Measurements from ENCODE around the gene SLC15A1.

SLC15A1 gene

DNA sequence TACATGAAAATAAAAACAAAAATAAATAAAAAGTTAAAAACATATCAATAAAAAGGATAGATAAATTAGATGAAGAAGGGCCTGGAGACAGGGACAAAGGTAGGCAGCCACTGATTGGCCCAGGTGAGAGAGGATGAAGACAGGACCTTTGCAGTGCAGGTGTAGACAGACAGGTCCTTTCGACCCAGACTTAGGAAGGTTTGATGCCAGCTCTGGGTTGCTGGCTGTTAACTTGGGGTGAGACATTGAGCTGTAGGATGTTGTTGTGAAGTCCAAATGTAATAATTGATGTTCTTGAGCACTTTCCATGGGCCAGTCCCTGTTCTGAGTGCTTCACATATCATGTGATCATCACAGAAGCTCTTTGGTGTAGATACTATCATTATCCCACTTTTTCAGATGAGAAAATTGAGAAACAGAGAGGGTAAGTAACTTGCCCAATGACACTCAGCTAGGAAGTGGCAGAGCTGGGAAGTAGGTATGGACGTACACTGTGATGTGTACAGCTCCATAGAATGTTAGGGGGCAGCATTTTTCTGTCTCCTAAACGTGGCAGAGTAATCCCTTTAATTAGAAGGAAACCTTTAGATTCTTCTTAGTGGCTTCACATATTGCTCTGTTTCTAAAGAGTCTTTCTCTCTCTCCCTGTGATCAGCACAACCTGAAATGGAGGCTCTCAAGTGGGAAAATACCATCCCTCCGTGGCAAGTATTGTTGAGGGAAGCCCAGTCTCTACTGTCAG, 99.6 kb downstream of the SLC15A1 start:
- Histone ChIP-seq H3K9ac (ENCODE audit: low read depth in 1 of 2, low read length in 2 of 2) (peak overlapping the region; percentile 8 to 28), H3K27ac (ENCODE audit: low read depth, low read length) (no peak overlapping the region), H3K4me3 (ENCODE audit: low read depth in 1 of 2, low read length in 2 of 2) (no peak overlapping the region)

DNA sequence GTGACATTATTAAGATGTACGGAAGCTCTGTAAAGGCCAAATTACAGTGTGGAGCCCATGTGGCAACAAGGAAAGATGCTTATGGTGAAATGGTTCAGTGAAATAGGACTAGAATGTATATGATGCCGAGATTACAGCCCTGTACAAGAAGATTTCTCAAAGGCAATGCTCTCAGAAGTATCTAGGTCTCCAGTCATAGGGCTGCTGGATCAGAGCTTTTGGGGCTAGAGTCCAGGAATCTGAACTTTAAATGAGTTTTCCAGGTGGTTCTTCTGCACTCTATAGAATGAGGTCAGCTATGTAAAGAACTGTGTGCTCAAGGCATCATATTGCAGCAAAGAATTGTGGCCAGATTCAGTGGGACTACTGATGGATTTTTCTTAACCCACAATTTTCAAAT, 100.2 kb downstream of the SLC15A1 start:
- Histone ChIP-seq H3K27me3 (ENCODE audit: control insufficient read depth in 1 of 2, insufficient read depth in 2 of 2, low read length in 2 of 2) (no peaks in the 10 kb centered on the region), H3K36me3 (ENCODE audit: control insufficient read depth in 1 of 2, insufficient read depth in 2 of 2, low read length in 2 of 2) (no peaks in the 10 kb centered on the region), H3K4me3 (ENCODE audit: low read depth in 1 of 2, low read length in 2 of 2) (no peak overlapping the region), H3K9me3 (ENCODE audit: control insufficient read depth in 1 of 2, low read length in 2 of 2) (no peaks in the 10 kb centered on the region), H3K9ac (ENCODE audit: low read depth in 1 of 2, low read length in 2 of 2) (no peak overlapping the region), H3K27ac (ENCODE audit: low read depth, low read length) (no peak overlapping the region), H3K4me1 (ENCODE audit: control insufficient read depth in 1 of 2, insufficient read depth in 2 of 2, low read length in 2 of 2) (peaks cover 50 to 52% of the 10 kb centered on the region in 2 donors)

More for the DNA sequence above, 99.6 kb downstream of the SLC15A1 start:
- H3K9me3 ChIP-seq (ENCODE audit: control insufficient read depth in 1 of 2, low read length in 2 of 2), result no peaks in the 10 kb centered on the region
- H3K4me1 ChIP-seq (ENCODE audit: control insufficient read depth in 1 of 2, insufficient read depth in 2 of 2, low read length in 2 of 2), result peaks cover 46% of the 10 kb centered on the region in 2 donors
- no peaks in the 10 kb centered on the region for H3K27me3 ChIP-seq (ENCODE audit: control insufficient read depth in 1 of 2, insufficient read depth in 2 of 2, low read length in 2 of 2)
- H3K36me3 ChIP-seq (ENCODE audit: control insufficient read depth in 1 of 2, insufficient read depth in 2 of 2, low read length in 2 of 2), result no peaks in the 10 kb centered on the region

DNA sequence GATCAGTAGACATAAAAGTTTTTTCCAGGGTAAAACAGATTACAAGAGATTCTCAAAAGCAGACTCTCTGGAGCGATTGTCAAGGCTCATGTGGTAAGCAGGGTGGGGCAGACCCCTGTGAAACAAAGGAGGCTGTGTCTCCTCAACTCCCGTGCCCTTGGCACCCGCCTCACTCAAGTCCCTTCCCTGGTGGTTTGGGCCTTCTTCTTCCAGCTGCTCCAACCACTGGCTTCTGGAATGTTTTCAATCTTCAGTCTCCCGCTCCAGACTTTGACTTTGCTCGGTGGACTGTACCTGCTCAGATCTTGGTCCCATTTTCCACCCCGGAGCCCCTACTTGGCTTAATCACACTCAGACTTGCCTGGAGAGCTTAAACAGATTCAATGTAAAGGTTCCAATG, 100.7 kb downstream of the SLC15A1 start:
- no peaks in the 10 kb centered on the region for H3K9me3 ChIP-seq (ENCODE audit: control insufficient read depth in 1 of 2, low read length in 2 of 2)

GRCh38 chr13:98650396-98651107, 101.9 kb downstream of the SLC15A1 start:
- H3K4me3 ChIP-seq (ENCODE audit: low read depth in 1 of 2, low read length in 2 of 2), result no peak overlapping the region
- H3K36me3 ChIP-seq (ENCODE audit: control insufficient read depth in 1 of 2, insufficient read depth in 2 of 2, low read length in 2 of 2), result no peaks in the 10 kb centered on the region
- H3K9me3 ChIP-seq (ENCODE audit: control insufficient read depth in 1 of 2, low read length in 2 of 2), result no peaks in the 10 kb centered on the region
- H3K27me3 ChIP-seq (ENCODE audit: control insufficient read depth in 1 of 2, insufficient read depth in 2 of 2, low read length in 2 of 2), result no peaks in the 10 kb centered on the region
- peak overlapping the region in 1 of 2 donors; percentile 27 for H3K9ac ChIP-seq (ENCODE audit: low read depth in 1 of 2, low read length in 2 of 2)
- H3K4me1 ChIP-seq (ENCODE audit: control insufficient read depth in 1 of 2, insufficient read depth in 2 of 2, low read length in 2 of 2), result peaks cover 53 to 55% of the 10 kb centered on the region in 2 donors
- peak overlapping the region; percentile 76 for H3K27ac ChIP-seq (ENCODE audit: low read depth, low read length)

More for the DNA sequence above, 100.7 kb downstream of the SLC15A1 start:
- H3K4me1 ChIP-seq (ENCODE audit: control insufficient read depth in 1 of 2, insufficient read depth in 2 of 2, low read length in 2 of 2), result peaks cover 53 to 55% of the 10 kb centered on the region in 2 donors
- no peak overlapping the region for H3K9ac ChIP-seq (ENCODE audit: low read depth in 1 of 2, low read length in 2 of 2)
- no peak overlapping the region for H3K4me3 ChIP-seq (ENCODE audit: low read depth in 1 of 2, low read length in 2 of 2)
- no peaks in the 10 kb centered on the region for H3K36me3 ChIP-seq (ENCODE audit: control insufficient read depth in 1 of 2, insufficient read depth in 2 of 2, low read length in 2 of 2)
- no peak overlapping the region for H3K27ac ChIP-seq (ENCODE audit: low read depth, low read length)
- H3K27me3 ChIP-seq (ENCODE audit: control insufficient read depth in 1 of 2, insufficient read depth in 2 of 2, low read length in 2 of 2), result no peaks in the 10 kb centered on the region

- Histone ChIP-seq H3K9me3 (ENCODE audit: control insufficient read depth in 1 of 2, low read length in 2 of 2) (no peaks in the 10 kb centered on the region), H3K36me3 (ENCODE audit: control insufficient read depth in 1 of 2, insufficient read depth in 2 of 2, low read length in 2 of 2) (no peaks in the 10 kb centered on the region), H3K9ac (ENCODE audit: low read depth in 1 of 2, low read length in 2 of 2) (no peak overlapping the region), H3K27ac (ENCODE audit: low read depth, low read length) (peak overlapping the region; percentile 76), H3K4me1 (ENCODE audit: control insufficient read depth in 1 of 2, insufficient read depth in 2 of 2, low read length in 2 of 2) (peaks cover 53 to 55% of the 10 kb centered on the region in 2 donors), H3K27me3 (ENCODE audit: control insufficient read depth in 1 of 2, insufficient read depth in 2 of 2, low read length in 2 of 2) (no peaks in the 10 kb centered on the region), H3K4me3 (ENCODE audit: low read depth in 1 of 2, low read length in 2 of 2) (peak overlapping the region in 1 of 2 donors; percentile 18)
These were observed 102.6 kb downstream of the SLC15A1 start for GRCh38 chr13:98649861-98650260.

DNA sequence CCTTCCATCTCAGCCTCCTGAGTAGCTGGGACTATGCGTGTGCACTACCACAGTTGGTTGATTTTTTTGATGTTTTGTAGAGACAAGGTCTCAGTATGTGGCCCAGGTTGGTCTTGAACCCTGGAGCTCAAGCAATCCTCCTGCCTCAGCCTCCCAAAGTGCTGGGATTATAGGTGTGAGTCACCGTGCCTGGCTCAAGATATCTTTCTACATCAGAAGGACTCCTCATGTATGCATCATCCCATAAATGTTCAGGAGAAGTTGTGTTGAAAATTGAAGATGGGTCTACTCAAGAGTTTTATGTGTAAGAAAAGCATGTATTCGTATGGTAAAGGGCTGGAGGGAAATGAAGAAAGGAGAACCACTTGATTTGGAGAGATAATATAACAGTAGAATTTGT, 103.8 kb downstream of the SLC15A1 start:
- peak overlapping the region in 1 of 2 donors; percentile 27 for H3K9ac ChIP-seq (ENCODE audit: low read depth in 1 of 2, low read length in 2 of 2)
- H3K36me3 ChIP-seq (ENCODE audit: control insufficient read depth in 1 of 2, insufficient read depth in 2 of 2, low read length in 2 of 2), result no peaks in the 10 kb centered on the region
- no peaks in the 10 kb centered on the region for H3K27me3 ChIP-seq (ENCODE audit: control insufficient read depth in 1 of 2, insufficient read depth in 2 of 2, low read length in 2 of 2)
- H3K9me3 ChIP-seq (ENCODE audit: control insufficient read depth in 1 of 2, low read length in 2 of 2), result no peaks in the 10 kb centered on the region
- H3K4me1 ChIP-seq (ENCODE audit: control insufficient read depth in 1 of 2, insufficient read depth in 2 of 2, low read length in 2 of 2), result peaks cover 53 to 55% of the 10 kb centered on the region in 2 donors
- no peak overlapping the region for H3K4me3 ChIP-seq (ENCODE audit: low read depth in 1 of 2, low read length in 2 of 2)
- peak overlapping the region; percentile 35 for H3K27ac ChIP-seq (ENCODE audit: low read depth, low read length)

GRCh38 chr13:98648141-98648540, 104.3 kb downstream of the SLC15A1 start:
- H3K4me3 ChIP-seq (ENCODE audit: low read depth in 1 of 2, low read length in 2 of 2), result no peak overlapping the region
- peaks cover 50 to 51% of the 10 kb centered on the region in 2 donors for H3K4me1 ChIP-seq (ENCODE audit: control insufficient read depth in 1 of 2, insufficient read depth in 2 of 2, low read length in 2 of 2)
- no peak overlapping the region for H3K27ac ChIP-seq (ENCODE audit: low read depth, low read length)
- no peaks in the 10 kb centered on the region for H3K9me3 ChIP-seq (ENCODE audit: control insufficient read depth in 1 of 2, low read length in 2 of 2)
- H3K27me3 ChIP-seq (ENCODE audit: control insufficient read depth in 1 of 2, insufficient read depth in 2 of 2, low read length in 2 of 2), result no peaks in the 10 kb centered on the region
- no peaks in the 10 kb centered on the region for H3K36me3 ChIP-seq (ENCODE audit: control insufficient read depth in 1 of 2, insufficient read depth in 2 of 2, low read length in 2 of 2)
- no peak overlapping the region for H3K9ac ChIP-seq (ENCODE audit: low read depth in 1 of 2, low read length in 2 of 2)

DNA sequence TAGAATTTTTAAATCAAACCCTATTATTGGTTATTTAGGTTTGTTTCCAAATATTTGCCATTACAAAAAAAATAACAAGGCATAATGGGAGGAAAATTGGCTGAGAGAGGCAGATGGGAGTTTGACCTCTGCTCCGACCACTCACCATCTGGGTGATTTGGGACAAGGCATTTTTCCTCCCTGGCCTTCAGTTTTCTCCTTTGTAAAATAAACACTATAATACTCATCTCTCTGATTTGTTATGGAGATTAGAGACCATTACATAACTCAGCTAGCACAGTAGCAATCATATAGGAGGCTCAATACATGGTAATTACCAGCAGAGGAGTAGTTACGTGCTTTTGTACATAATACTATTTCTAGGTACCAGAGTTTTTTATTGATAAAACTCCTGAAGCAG, 105.4 kb downstream of the SLC15A1 start:
- H3K4me3 ChIP-seq (ENCODE audit: low read depth in 1 of 2, low read length in 2 of 2), result no peak overlapping the region
- no peaks in the 10 kb centered on the region for H3K27me3 ChIP-seq (ENCODE audit: control insufficient read depth in 1 of 2, insufficient read depth in 2 of 2, low read length in 2 of 2)
- no peaks in the 10 kb centered on the region for H3K36me3 ChIP-seq (ENCODE audit: control insufficient read depth in 1 of 2, insufficient read depth in 2 of 2, low read length in 2 of 2)
- no peak overlapping the region for H3K9ac ChIP-seq (ENCODE audit: low read depth in 1 of 2, low read length in 2 of 2)
- H3K4me1 ChIP-seq (ENCODE audit: control insufficient read depth in 1 of 2, insufficient read depth in 2 of 2, low read length in 2 of 2), result peaks cover 43% of the 10 kb centered on the region in 2 donors
- H3K27ac ChIP-seq (ENCODE audit: low read depth, low read length), result no peak overlapping the region
- H3K9me3 ChIP-seq (ENCODE audit: control insufficient read depth in 1 of 2, low read length in 2 of 2), result no peaks in the 10 kb centered on the region

DNA sequence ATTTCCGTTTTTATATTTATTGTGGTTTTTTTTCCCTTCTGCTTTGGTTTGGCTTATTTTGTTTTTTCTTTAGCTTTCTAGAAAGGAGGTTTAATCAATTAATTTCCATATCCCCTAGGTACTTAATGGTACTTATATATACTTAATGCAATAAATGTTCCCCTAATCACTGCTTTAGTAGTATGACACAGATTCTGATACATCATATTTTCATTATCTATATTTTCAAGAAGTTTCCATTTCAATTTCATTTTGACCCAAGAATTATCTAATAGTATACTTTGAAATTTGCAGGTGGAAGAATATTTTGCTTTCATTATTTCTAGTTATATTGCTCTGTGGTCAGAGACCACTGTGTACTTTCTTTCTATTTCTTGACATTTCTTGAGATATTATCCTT, 109.0 kb downstream of the SLC15A1 start:
- Histone ChIP-seq H3K27ac (ENCODE audit: low read depth, low read length) (no peak overlapping the region), H3K27me3 (ENCODE audit: control insufficient read depth in 1 of 2, insufficient read depth in 2 of 2, low read length in 2 of 2) (no peaks in the 10 kb centered on the region), H3K36me3 (ENCODE audit: control insufficient read depth in 1 of 2, insufficient read depth in 2 of 2, low read length in 2 of 2) (no peaks in the 10 kb centered on the region), H3K4me3 (ENCODE audit: low read depth in 1 of 2, low read length in 2 of 2) (no peak overlapping the region), H3K4me1 (ENCODE audit: control insufficient read depth in 1 of 2, insufficient read depth in 2 of 2, low read length in 2 of 2) (peaks cover 11% of the 10 kb centered on the region in 2 donors), H3K9me3 (ENCODE audit: control insufficient read depth in 1 of 2, low read length in 2 of 2) (no peaks in the 10 kb centered on the region), H3K9ac (ENCODE audit: low read depth in 1 of 2, low read length in 2 of 2) (no peak overlapping the region)

DNA sequence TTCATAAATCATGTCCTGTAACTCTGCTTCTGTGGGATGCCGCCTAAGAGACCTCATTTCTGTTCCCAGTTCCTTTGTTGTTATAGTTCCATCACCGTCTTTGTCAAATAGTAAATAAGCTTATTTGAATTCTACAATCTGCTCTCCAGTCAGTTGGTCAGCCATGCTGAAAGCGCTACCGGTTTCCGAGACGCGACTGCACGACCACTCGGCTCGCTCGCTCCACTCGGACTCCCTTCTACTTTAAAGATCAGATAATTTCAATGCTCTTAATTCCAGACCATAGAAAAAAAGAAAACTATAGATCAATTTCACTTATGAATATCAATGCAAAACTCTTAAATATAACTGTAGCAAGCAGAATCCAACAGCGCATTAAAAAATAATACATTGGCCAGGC, 111.4 kb downstream of the SLC15A1 start:
- Histone ChIP-seq H3K9me3 (ENCODE audit: control insufficient read depth in 1 of 2, low read length in 2 of 2) (no peaks in the 10 kb centered on the region), H3K27ac (ENCODE audit: low read depth, low read length) (no peak overlapping the region), H3K4me3 (ENCODE audit: low read depth in 1 of 2, low read length in 2 of 2) (no peak overlapping the region), H3K9ac (ENCODE audit: low read depth in 1 of 2, low read length in 2 of 2) (no peak overlapping the region), H3K27me3 (ENCODE audit: control insufficient read depth in 1 of 2, insufficient read depth in 2 of 2, low read length in 2 of 2) (no peaks in the 10 kb centered on the region), H3K4me1 (ENCODE audit: control insufficient read depth in 1 of 2, insufficient read depth in 2 of 2, low read length in 2 of 2) (no peaks in the 10 kb centered on the region), H3K36me3 (ENCODE audit: control insufficient read depth in 1 of 2, insufficient read depth in 2 of 2, low read length in 2 of 2) (no peaks in the 10 kb centered on the region)

Measured in duodenal mucosa (tissue), 2 donors.